Activated T-helper 1 cell treated with anti-CD3 and anti-CD28 coated beads, Interleukin-2, amount 50 U/mL, for 16 hours (primary cell): ENCODE data around the gene KAT5.
"Not testable (repeated sequence)": the region's sequence is repeated elsewhere in the genome, so short reads cannot be mapped to it uniquely, and the experiment has no call there.

Experiments
- DNase-seq, 2 donors: peaks; one replicate each; pipeline ENCODE4 v3.0.0-alpha.2; 2020; ENCODE audit warnings: low read depth in 1 of 2, low spot score in 1 of 2

KAT5 gene

DNA sequence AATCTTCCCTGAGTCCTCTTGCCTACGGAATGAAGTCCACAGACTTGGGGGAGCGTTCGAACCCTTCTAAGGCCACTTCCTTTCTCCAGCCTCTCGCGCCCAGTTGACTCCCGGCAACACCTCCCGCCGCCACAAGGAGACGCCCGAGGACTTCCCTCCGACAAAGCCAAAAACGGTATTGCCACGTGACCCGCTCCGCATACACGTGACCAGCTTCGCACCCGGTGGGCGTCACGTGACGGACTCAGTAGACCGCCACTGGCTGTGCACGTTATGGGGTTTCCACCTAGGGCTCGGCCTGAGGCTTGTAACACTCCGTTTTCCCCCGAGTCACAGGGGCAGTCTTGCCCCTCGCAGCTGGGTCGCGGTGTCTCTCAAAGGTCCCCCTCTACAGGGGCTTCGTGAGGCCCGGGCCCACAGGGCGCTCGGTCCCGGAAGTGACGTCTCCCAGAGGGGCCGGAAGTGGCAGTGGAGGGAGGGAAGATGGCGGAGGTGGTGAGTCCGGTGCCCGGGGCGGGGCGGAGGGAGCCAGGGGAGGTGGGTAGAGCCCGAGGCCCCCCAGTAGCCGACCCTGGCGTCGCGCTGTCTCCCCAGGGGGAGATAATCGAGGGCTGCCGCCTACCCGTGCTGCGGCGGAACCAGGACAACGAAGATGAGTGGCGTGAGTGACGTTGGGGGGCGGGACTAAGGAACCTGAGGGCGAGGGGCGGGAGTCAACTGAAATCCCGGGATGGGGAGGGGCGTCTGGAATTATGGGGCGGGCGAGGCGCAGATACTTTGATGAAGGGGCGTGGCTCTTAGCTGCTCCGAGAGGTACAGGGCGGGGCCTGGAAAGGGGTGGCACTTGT lies at the start of gene KAT5:
TSS of gene KAT5 (plus strand) at position 468 of the 848 bp plus-strand sequence. CDS start at position 484, 16 bp downstream.
- DNase-seq: peak; percentile 95 to 96

- DNase-seq: peak; percentile 78 to 84
Observed at GRCh38 chr11:65662799-65663638, 49.0 kb upstream of the KAT5 start, which contains the start of gene RELA. TSS of gene RELA (minus strand) at chr11:65662916. CDS start at chr11:65662832, 84 bp downstream.

GRCh38 chr11:65663639-65664200 lies 48.3 kb upstream of the KAT5 start:
- no peak for DNase-seq

DNA sequence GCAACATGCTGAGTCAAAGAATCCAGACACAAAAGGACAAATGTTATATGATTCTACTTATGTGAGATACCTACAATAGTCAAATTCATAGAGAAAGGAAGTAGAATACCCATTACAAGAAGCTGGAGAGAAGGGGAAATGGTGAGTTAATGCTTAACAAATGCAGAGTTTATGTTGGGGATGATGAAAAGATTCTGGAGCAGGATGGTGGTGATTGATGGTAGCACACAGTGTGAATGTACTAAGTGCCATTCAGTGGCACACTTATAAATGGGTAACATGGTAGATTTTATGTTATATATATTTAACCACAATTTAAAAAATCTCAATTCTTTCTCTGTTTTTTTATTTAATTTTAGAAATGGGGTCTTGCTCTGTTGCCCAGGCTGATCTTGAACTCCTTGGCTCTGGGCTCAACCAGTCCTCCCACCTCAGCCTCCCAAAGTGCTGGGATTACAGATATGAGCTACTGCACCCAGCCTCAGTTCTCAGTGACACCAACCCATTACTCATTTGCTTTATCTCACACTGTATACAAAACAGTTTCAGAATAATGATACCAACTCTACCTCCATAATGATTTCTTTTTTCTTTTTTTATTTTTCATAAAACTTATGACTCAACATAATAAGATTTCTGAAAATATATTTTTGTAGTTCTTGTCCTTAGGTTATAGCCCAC lies 39.7 kb upstream of the KAT5 start:
- no peak for DNase-seq

- no peak for DNase-seq
Observed at GRCh38 chr11:65672982-65673381, 39.1 kb upstream of the KAT5 start.

- DNase-seq: no peak
Observed at GRCh38 chr11:65680192-65680743, 31.8 kb upstream of the KAT5 start.

- not testable (repeated sequence) for DNase-seq
Observed at GRCh38 chr11:65683480-65683879, 28.6 kb upstream of the KAT5 start.

DNA sequence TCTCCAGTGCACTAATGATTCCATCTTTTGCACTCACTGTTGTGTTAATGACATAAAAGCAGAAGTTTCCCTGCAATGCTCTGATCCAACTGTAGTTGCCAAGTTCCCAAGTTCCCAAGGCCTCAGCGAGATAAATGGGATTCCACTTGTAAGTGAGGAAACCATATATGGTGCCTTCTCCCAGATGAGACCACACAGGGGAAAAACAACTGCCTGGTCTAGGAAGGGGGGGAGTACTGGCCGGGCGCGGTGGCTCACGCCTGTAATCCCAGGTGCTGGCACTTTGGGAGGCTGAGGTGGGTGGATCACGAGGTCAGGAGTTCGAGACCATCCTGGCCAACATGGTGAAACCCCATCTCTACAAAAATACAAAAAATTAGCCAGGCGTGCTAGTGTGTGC lies 26.1 kb upstream of the KAT5 start:
- no peak for DNase-seq

GRCh38 chr11:65691847-65692246 lies 20.2 kb upstream of the KAT5 start:
- DNase-seq: not testable (repeated sequence)

DNA sequence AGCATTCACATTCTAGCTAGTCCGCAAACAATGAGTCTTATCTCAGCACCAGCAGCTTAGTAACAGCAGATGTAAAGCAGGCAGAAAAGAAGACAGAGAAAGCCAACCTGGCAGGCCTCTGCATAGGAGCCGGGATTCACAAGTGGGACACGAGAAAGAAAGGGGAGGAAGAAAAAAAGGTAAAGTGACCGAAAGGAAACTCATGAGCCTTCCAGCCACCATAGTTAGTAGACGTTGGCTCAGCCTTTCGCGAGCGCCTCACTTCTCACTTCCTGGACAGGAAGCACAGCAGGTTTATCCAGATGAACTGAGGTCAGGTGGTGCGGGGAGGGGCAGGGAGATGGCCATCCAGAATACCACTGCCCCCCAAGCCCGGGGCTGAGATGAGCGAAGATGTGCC lies 19.7 kb upstream of the KAT5 start:
- no peak for DNase-seq

DNA sequence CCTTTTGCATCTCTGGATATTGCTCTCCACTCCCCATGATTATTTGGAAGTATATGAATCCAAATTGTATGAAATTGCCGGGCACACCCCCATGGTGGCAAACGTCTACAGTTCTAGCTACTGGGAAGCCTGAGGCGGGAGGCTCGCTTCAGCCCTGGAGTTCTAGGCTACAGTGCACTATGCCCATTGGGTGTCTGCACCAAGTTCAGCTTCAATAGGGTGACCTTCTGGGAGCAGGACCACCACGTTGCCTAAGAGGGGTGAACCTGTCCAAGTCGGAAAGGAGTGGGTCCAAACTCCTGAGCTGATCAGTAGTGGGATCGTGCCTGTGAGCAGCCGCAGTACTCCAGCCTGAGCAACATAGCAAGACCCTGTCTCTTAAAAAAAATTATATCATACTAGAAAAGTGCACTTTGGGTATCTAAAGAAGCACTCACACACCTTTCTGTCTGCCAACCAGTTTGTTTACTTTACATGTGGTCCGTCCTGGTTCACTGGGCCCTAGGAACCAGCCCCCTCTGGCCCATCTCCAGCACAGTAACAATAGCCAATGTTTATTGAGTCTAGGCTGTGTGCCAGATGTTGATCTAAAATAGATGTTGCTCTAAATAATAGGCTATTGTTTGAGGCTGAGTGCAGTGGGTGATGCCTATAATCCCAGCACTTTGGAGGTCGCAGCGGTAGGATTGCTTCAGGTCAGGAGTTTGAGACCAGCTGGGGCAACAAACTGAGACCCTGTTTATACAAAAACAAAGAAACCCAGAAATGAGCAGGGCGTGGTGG lies 16.4 kb upstream of the KAT5 start:
- DNase-seq: no peak

GRCh38 chr11:65696802-65697552 lies 15.1 kb upstream of the KAT5 start:
- DNase-seq: no peak

GRCh38 chr11:65698205-65698604 lies 13.8 kb upstream of the KAT5 start:
- no peak for DNase-seq

- DNase-seq: no peak
Observed at GRCh38 chr11:65699306-65699705, 12.7 kb upstream of the KAT5 start.

DNA sequence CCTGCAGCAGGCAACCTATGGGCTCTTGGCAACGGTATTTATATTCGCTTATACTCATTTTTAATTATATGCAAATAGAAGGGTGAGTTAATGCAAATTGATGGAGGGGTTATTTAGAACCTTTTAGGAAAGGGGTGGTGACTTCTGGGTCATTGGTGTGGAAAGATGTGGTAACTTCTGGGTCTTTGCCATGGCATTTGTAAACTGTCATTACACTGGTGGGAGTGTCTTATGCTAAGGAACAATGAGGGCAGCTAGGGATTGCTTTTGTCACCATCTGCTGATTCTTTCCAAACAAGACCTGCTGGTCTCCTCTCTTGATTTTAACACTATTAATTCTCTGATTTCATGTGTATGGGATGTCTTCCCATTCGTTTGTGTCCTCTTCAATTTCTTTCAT lies 11.7 kb upstream of the KAT5 start:
- no peak for DNase-seq

- no peak for DNase-seq
Observed at GRCh38 chr11:65701686-65702085, 10.4 kb upstream of the KAT5 start.

- no peak for DNase-seq
Observed at GRCh38 chr11:65703846-65704245, 8.2 kb upstream of the KAT5 start.

GRCh38 chr11:65706303-65706763 lies 5.7 kb upstream of the KAT5 start:
- DNase-seq: peak; percentile 48 to 55

DNA sequence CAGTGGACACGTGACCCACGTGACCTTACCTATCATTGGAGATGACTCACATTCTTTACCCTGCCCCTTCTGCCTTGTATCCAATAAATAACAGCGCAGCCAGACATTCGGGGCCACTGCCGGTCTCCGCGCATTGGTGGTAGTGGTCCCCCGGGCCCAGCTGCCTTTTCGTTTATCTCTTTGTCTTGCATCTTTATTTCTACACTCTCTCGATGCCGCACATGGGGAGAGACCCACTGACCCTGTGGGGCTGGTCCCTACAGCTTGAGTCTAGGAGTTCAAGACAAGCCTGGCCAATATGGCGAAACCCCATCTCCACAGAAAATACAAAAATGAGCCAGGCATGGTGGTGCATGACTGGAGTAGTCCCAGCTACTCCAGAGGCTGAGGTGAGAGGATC lies 5.0 kb upstream of the KAT5 start:
- not testable (repeated sequence) for DNase-seq
